K562 (cell line): ENCODE data around the gene AVPI1. TPM values are rescaled to one million over a fixed set of nuclear protein-coding genes. Genes with fewer than 3 reads are reported as not detected.

Source experiments
- ATAC-seq: fragments of 200-7000 bp; cut with Tn5 transposase; 3 replicates; pipeline ENCODE4 v1.9.1; 2020; ENCODE audit warnings: moderate library complexity
- BruUV-seq: library from RNA; stranded (reverse); fragments of 400-500 nt; replicated peaks from 2 replicates; lab custom pipeline; 2021; lab: Mats Ljungman, UMichigan
- CTCF ChIA-PET: fragments of 300-600 bp; formaldehyde crosslinking; extraction: SDS; loops from one replicate; lab custom pipeline; 2021; ENCODE audit warnings: low intra/inter-chr PET ratio; lab: Yijun Ruan, JAX
- POLR2A ChIA-PET: fragments of 300-600, 350-650 bp; sonication (Branson Sonifier 250); formaldehyde crosslinking; extraction: SDS; loops from one replicate; lab custom pipeline; 2021; ENCODE audit warnings: antibody characterized with exemption, inconsistent platforms; lab: Yijun Ruan, JAX
- DNase-seq, 4 experiments: peaks; one replicate each; pipeline versions ENCODE4 v3.0.0 to v3.0.0-alpha.2; 2011 to 2018; ENCODE audit warnings: low spot score in 3 of 4, mixed read lengths in 3 of 4; ENCODE audit errors: extremely low read depth in 1 of 4
- FAIRE-seq: peaks from 2 replicates; lab custom pipeline; 2011; peaks lifted over from hg19 to GRCh38; lab: Jason Lieb, UNC
- H2AFZ ChIP-seq: 2 replicates; pipeline ENCODE4 v1.6.0; 2011; ENCODE audit warnings: low read depth, low read length, control low read depth, inconsistent platforms
- H3K27ac ChIP-seq: fragments of 200-600 bp; 3 replicates; pipeline ENCODE4 v1.8.0; 2011; ENCODE audit warnings: low read depth, mild to moderate bottlenecking, control low read depth, inconsistent platforms, low read length, moderate library complexity, mixed read lengths; ENCODE audit errors: extremely low read depth
- H3K27me3 ChIP-seq, 2 experiments: fragments of 300-600 bp in 1 of 2; 2 replicates in 1 of 2; 3 replicates in 1 of 2; pipeline versions ENCODE4 v1.6.0 to v1.8.0; 2011; ENCODE audit warnings: inconsistent platforms in 2 of 2, low read length in 2 of 2, mild to moderate bottlenecking in 1 of 2, mixed read lengths in 1 of 2, moderate library complexity in 1 of 2; ENCODE audit not compliant: control insufficient read depth in 2 of 2, insufficient read depth in 2 of 2
- H3K36me3 ChIP-seq: fragments of 300-600 bp; 3 replicates; pipeline ENCODE4 v1.8.0; 2011; ENCODE audit warnings: mild to moderate bottlenecking, low read length, inconsistent platforms; ENCODE audit not compliant: control insufficient read depth, insufficient read depth
- H3K4me1 ChIP-seq, 2 experiments: fragments of 200-600 bp in 1 of 2; replicated peaks in 1 of 2; 2 replicates in 1 of 2; 3 replicates in 1 of 2; pipeline versions ENCODE4 v1.5.1 to v1.8.0; 2011; ENCODE audit warnings: inconsistent platforms in 2 of 2, low read length in 2 of 2, mild to moderate bottlenecking in 1 of 2, mixed read lengths in 1 of 2, moderate library complexity in 1 of 2; ENCODE audit not compliant: control insufficient read depth in 2 of 2, insufficient read depth in 2 of 2
- H3K4me2 ChIP-seq: 2 replicates; pipeline ENCODE4 v1.6.1; 2011; ENCODE audit warnings: low read length, control low read depth, inconsistent platforms, mixed read lengths; ENCODE audit not compliant: insufficient read depth
- H3K4me3 ChIP-seq: fragments of 200-600 bp; sonication (generic), shearing (Covaris generic); 2 replicates; pipeline ENCODE4 v1.5.1; 2016; ENCODE audit warnings: control low read depth, inconsistent platforms
- H3K79me2 ChIP-seq: fragments of 200-600 bp; 3 replicates; pipeline ENCODE4 v1.8.0; 2011; ENCODE audit warnings: low read length, inconsistent platforms; ENCODE audit not compliant: control insufficient read depth, insufficient read depth
- H3K9ac ChIP-seq, 2 experiments: 2 replicates each; pipeline versions ENCODE4 v1.6.0 to v1.6.1; 2011; ENCODE audit warnings: low read depth in 2 of 2, low read length in 2 of 2, control low read depth in 1 of 2, inconsistent platforms in 1 of 2, mild to moderate bottlenecking in 1 of 2, mixed read lengths in 1 of 2; ENCODE audit not compliant: insufficient read depth in 1 of 2
- H3K9me1 ChIP-seq: one replicate; pipeline ENCODE4 v1.6.0; 2011; ENCODE audit warnings: inconsistent platforms, mild to moderate bottlenecking, low read length, moderate library complexity; ENCODE audit not compliant: control insufficient read depth, insufficient read depth
- H3K9me3 ChIP-seq: replicated peaks from 2 replicates; pipeline ENCODE4 v1.5.1; 2011; ENCODE audit warnings: low read depth, low read length, inconsistent platforms; ENCODE audit not compliant: control insufficient read depth, insufficient read depth
- H4K20me1 ChIP-seq: replicated peaks from 2 replicates; pipeline ENCODE4 v1.6.1; 2011; ENCODE audit warnings: low read length, inconsistent platforms, mixed read lengths; ENCODE audit not compliant: control insufficient read depth, insufficient read depth
- TARDBP ChIP-seq: fragments of 450-650 bp; IDR thresholded peaks from 2 replicates; pipeline ENCODE4 v1.6.1; 2016
- WGBS: fragments of 100-300 bp; shearing (Covaris generic); methylation state at CpG from one replicate; pipeline ENCODE4 v1.1.6; 2016; ENCODE audit warnings: low coverage, mixed read lengths; ENCODE audit not compliant: insufficient coverage; ENCODE audit errors: missing lambda C conversion rate; 5-methylcytosine and 5-hydroxymethylcytosine counted together
- in situ Hi-C: fragments of 300-500 bp; cut with MboI; formaldehyde crosslinking; loops from 4 replicates; pipeline ENCODE4 v1.15.0; 2018; ENCODE audit warnings: inconsistent platforms, mixed read lengths
- intact Hi-C: fragments of 100-400 bp; cut with micrococcal nuclease; formaldehyde crosslinking; loops from 2 replicates; pipeline ENCODE4 v1.14.2; 2022
- polyA plus RNA-seq, 8 experiments: library from polyadenylated mRNA; depleted of rRNA in 4 of 8; stranded (reverse) in 5 of 8; unstranded in 3 of 8; fragments of >200 nt; fragmentation: Nextera tagmentation in 2 of 8; fragmentation: Illumina TruSeq in 1 of 8; extraction: Ambion mirVana in 2 of 8; extraction: Trizol in 1 of 8; gene quantifications; 2 replicates each; pipeline versions ENCODE4 v1.2.1 to v1.2.3, GENCODE V29; 2011 to 2014; ENCODE audit warnings: inconsistent platforms in 1 of 8, missing spikeins in 1 of 8
- total RNA-seq, 7 experiments: library from RNA; depleted of rRNA in 6 of 7; stranded (reverse); fragments of >200 nt in 6 of 7; fragmentation: Illumina TruSeq in 2 of 7; extraction: Trizol in 2 of 7; gene quantifications; 2 replicates each; pipeline versions ENCODE4 v1.2.1 to v1.2.3, GENCODE V29; 2011 to 2021; ENCODE audit warnings: low replicate concordance in 1 of 7
- TF ChIP-seq, protein P1 (sequence below): fragments of 250-450 bp; sonication (Bioruptor Pico); IDR thresholded peaks from 2 replicates; pipeline ENCODE4 v1.5.0; 2020; ENCODE audit warnings: mild to moderate bottlenecking, borderline replicate concordance
- TF ChIP-seq, protein P2 (sequence below): sonication (generic); formaldehyde crosslinking; IDR thresholded peaks from 2 replicates; pipeline ENCODE4 v1.8.0; 2023; ENCODE audit warnings: mild to moderate bottlenecking, missing genetic modification reagents
- TF ChIP-seq, protein P3 (sequence below): fragments of 450-650 bp; IDR thresholded peaks from one replicate; pipeline ENCODE4 v1.6.1; 2018; ENCODE audit warnings: mild to moderate bottlenecking, moderate library complexity; ENCODE audit not compliant: partially characterized antibody
- TF ChIP-seq, protein P4 (sequence below): fragments of 250-450 bp; sonication (Bioruptor Pico); IDR thresholded peaks from 2 replicates; pipeline ENCODE4 v1.8.0; 2022; ENCODE audit warnings: inconsistent platforms, mild to moderate bottlenecking, moderate library complexity, borderline replicate concordance

Gene AVPI1
- total and polyA plus RNA-seq, 9 of the 15 experiments (the other 6 are each of a cell fraction or from before 2014, with no cell fraction given) = 0.90 to 10.4 (median 7.4) TPM

DNA sequence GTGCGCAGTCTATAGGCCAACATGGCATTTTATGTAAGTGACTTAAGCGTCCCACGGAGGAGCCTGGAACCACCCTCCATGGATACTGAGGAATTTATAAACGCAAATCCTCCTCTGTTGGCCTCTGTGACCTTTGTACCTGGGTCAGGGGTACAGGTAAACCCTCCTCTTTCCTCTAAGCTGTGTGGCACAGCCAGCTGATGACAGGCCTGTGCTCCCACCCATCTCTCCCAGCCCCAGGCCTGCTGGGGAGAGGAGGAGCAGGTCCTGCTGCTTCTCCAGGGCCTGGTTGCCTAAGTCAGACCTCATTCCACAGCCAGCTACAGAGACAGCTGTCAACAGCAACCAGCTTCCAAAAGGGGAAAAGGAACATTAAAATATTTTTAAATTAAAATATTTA is 5.0 kb downstream of the AVPI1 start:
- no peaks in the 10 kb centered on the region for H3K27me3 ChIP-seq
- BruUV-seq = no TSS peak
- peaks cover 17 to 33% of the 10 kb centered on the region in 2 experiments; a peak in 4 of 5 replicates for H3K4me1 ChIP-seq
- H3K9ac ChIP-seq = no peak overlapping the region
- peaks cover 13% of the 10 kb centered on the region for H3K36me3 ChIP-seq
- no peak overlapping the region for H2AFZ ChIP-seq
- no peak overlapping the region for H3K4me2 ChIP-seq
- TF ChIP-seq, protein P1, sequence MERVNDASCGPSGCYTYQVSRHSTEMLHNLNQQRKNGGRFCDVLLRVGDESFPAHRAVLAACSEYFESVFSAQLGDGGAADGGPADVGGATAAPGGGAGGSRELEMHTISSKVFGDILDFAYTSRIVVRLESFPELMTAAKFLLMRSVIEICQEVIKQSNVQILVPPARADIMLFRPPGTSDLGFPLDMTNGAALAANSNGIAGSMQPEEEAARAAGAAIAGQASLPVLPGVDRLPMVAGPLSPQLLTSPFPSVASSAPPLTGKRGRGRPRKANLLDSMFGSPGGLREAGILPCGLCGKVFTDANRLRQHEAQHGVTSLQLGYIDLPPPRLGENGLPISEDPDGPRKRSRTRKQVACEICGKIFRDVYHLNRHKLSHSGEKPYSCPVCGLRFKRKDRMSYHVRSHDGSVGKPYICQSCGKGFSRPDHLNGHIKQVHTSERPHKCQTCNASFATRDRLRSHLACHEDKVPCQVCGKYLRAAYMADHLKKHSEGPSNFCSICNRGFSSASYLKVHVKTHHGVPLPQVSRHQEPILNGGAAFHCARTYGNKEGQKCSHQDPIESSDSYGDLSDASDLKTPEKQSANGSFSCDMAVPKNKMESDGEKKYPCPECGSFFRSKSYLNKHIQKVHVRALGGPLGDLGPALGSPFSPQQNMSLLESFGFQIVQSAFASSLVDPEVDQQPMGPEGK (CRISPR knock-in tag) = no peak
- H3K27ac ChIP-seq = no peak overlapping the region
- H3K79me2 ChIP-seq = peaks cover 32% of the 10 kb centered on the region
- ChIA-PET POLR2A (interaction anchor here (1.0 kb wide), 1 partner anchor 14 kb away, joined by 3 read pairs; no protein-coding TSS in a partner anchor), CTCF (no interaction called here)
- intact Hi-C loops (loop anchor here (10.0 kb wide), 1 partner anchor 107 kb away; the partner anchor contains the start of gene ANKRD2), in situ Hi-C loops (no loop called here)
- DNase-seq (no peak), ATAC-seq (no peak), FAIRE-seq (no peak)
- 77% methylated on average over 4 of the region's 4 CpGs for WGBS
- H3K9me3 ChIP-seq = no peaks in the 10 kb centered on the region
- no peak overlapping the region for H3K4me3 ChIP-seq
- no peaks in the 10 kb centered on the region; the same call in 1 of the 2 replicates for H4K20me1 ChIP-seq
- no peaks in the 10 kb centered on the region for H3K9me1 ChIP-seq

DNA sequence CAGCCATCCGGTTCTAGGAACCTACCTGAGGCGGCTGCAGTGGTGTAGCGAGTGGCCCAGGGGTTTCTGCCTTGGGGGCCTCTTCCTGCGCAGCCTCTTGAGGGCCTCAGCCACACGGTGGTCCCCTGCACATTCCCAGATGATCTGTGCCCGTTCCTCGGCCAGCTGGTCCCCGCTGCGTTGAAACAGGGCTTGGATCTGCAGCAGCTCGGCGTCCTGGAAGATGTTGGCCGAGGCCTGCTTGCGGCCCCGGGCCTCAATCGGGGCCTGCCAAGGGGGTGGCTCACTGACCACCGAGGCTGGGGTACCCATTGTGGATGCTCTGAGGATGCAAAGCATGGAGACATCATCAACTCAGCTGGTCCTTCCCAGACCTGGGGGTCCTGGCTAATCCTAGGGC is 7.4 kb downstream of the AVPI1 start:
- ATAC-seq = no peak
- H3K27me3 ChIP-seq = no peaks in the 10 kb centered on the region
- ChIA-PET POLR2A (interaction anchor here (0.5 to 1.9 kb wide), 2 partner anchors 14 to 57 kb away, joined by 3 to 5 read pairs; partner anchors contain the start of gene ZFYVE27), CTCF (no interaction called here)
- H3K4me3 ChIP-seq = no peak overlapping the region
- no peak for FAIRE-seq
- peaks cover 10 to 12% of the 10 kb centered on the region in 2 experiments; a peak in 3 of 5 replicates for H3K4me1 ChIP-seq
- H3K36me3 ChIP-seq = peaks cover 33% of the 10 kb centered on the region
- 90% methylated on average over 16 of the region's 16 CpGs for WGBS
- no peaks in the 10 kb centered on the region; the same call in 1 of the 2 replicates for H4K20me1 ChIP-seq
- no peaks in the 10 kb centered on the region for H3K9me3 ChIP-seq
- H3K27ac ChIP-seq = no peak overlapping the region
- no peak overlapping the region; a peak in 1 of 4 replicates for H3K9ac ChIP-seq
- no peak for DNase-seq
- in situ Hi-C loops = no loop called here
- no TSS peak for BruUV-seq
- no peaks in the 10 kb centered on the region for H3K9me1 ChIP-seq
- no peak overlapping the region for H2AFZ ChIP-seq
- H3K4me2 ChIP-seq = no peak overlapping the region
- H3K79me2 ChIP-seq = peaks cover 10% of the 10 kb centered on the region; the same call in 2 of the 3 replicates
- intact Hi-C loops = no loop called here
- TF ChIP-seq, protein P2, sequence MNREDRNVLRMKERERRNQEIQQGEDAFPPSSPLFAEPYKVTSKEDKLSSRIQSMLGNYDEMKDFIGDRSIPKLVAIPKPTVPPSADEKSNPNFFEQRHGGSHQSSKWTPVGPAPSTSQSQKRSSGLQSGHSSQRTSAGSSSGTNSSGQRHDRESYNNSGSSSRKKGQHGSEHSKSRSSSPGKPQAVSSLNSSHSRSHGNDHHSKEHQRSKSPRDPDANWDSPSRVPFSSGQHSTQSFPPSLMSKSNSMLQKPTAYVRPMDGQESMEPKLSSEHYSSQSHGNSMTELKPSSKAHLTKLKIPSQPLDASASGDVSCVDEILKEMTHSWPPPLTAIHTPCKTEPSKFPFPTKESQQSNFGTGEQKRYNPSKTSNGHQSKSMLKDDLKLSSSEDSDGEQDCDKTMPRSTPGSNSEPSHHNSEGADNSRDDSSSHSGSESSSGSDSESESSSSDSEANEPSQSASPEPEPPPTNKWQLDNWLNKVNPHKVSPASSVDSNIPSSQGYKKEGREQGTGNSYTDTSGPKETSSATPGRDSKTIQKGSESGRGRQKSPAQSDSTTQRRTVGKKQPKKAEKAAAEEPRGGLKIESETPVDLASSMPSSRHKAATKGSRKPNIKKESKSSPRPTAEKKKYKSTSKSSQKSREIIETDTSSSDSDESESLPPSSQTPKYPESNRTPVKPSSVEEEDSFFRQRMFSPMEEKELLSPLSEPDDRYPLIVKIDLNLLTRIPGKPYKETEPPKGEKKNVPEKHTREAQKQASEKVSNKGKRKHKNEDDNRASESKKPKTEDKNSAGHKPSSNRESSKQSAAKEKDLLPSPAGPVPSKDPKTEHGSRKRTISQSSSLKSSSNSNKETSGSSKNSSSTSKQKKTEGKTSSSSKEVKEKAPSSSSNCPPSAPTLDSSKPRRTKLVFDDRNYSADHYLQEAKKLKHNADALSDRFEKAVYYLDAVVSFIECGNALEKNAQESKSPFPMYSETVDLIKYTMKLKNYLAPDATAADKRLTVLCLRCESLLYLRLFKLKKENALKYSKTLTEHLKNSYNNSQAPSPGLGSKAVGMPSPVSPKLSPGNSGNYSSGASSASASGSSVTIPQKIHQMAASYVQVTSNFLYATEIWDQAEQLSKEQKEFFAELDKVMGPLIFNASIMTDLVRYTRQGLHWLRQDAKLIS (CRISPR knock-in tag) = no peak
- TF ChIP-seq, protein P3, sequence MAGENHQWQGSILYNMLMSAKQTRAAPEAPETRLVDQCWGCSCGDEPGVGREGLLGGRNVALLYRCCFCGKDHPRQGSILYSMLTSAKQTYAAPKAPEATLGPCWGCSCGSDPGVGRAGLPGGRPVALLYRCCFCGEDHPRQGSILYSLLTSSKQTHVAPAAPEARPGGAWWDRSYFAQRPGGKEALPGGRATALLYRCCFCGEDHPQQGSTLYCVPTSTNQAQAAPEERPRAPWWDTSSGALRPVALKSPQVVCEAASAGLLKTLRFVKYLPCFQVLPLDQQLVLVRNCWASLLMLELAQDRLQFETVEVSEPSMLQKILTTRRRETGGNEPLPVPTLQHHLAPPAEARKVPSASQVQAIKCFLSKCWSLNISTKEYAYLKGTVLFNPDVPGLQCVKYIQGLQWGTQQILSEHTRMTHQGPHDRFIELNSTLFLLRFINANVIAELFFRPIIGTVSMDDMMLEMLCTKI = no peak
- TF ChIP-seq TARDBP = no peak
- TF ChIP-seq, protein P4, sequence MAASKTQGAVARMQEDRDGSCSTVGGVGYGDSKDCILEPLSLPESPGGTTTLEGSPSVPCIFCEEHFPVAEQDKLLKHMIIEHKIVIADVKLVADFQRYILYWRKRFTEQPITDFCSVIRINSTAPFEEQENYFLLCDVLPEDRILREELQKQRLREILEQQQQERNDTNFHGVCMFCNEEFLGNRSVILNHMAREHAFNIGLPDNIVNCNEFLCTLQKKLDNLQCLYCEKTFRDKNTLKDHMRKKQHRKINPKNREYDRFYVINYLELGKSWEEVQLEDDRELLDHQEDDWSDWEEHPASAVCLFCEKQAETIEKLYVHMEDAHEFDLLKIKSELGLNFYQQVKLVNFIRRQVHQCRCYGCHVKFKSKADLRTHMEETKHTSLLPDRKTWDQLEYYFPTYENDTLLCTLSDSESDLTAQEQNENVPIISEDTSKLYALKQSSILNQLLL = no peak
